HL-60/S4 treated with retinoic acid at 250 ng/mL for 4 days and 3 days (cell line): ENCODE data around the gene AKR1B15.

Experiments
- in situ Hi-C: fragments of 300-500 bp; cut with MboI; formaldehyde crosslinking; loops from 2 replicates; pipeline ENCODE4 v1.7.0; 2022; ENCODE audit warnings: low sequenced_read_pairs

Gene AKR1B15

DNA sequence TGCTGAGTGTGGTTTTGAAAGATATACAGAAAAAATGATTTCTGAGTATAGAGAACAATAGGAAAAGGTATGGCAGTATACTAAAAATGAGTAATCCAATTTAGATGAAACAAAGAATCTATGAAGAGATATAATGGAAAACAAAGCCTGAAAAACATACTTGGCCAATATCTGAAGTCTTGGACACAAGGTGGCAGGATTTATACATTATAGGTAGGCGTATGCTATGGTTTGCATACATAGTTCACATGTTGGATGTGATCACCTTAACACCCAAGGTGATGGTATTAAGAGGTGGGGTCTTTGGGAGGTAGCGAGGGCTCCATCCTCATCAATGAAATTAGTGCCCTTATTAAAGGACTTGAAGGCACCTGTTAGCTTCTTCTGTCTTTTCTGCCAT, 63.3 kb downstream of the AKR1B15 start:
- in situ Hi-C loops, result loop anchor here (25.0 kb wide), 1 partner anchor 175 kb away; no protein-coding TSS in a partner anchor

DNA sequence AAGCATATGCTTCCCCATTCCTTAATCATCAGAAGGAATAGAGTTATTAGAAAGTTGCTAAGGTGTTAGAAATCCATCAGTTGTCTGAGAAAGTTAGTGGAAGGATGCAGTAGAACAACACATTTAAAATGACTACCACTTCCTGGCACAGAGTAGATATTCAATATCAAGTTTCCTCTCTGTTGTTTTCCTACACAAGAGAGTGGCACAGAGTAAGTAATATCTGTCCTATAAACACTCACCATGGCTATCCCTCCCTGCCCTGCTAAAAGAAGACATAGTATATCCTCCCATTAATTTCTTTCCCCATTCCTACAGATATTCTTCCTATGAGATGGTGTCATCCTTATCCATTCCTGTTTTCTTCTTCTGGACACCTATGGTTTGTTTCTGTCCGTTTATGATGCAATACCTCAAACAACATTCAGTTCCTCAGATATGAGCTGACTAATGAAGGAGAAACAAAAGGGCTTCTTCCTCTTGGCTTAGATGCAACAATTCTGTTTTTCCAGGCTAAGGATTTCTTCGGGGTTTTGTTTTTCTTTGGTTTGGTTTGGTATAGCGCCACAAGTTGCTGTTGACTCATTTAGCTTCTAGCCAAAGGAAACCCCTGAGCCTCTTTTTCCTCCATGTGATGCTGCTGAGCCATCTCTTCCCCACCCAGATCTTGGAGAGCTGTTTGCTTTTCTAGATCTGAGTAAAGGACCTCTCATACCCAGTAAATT, 64.9 kb downstream of the AKR1B15 start:
- in situ Hi-C loops, result loop anchor here (25.0 kb wide), 1 partner anchor 176 kb away; no protein-coding TSS in a partner anchor

DNA sequence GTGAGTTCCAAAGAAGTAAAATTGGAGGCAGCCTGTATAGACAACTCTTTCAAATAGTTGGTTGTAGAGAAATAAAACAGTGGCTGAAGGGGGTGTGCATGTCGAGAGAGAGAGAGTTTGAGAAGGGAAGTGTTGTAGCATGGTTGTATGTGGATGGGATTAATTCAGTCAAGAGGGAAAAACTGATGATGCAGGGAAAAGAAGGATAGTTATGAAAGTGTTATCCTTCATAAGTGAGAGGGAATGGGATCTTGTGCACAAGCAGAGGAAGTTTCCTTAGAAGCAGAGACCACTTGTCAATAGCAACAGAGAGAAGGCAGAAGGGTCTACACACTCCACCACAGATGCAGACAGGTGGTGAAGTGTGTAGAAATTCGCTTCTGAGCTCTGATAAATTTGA, 67.7 kb downstream of the AKR1B15 start:
- in situ Hi-C loops, result loop anchor here (25.0 kb wide), 1 partner anchor 179 kb away; no protein-coding TSS in a partner anchor

DNA sequence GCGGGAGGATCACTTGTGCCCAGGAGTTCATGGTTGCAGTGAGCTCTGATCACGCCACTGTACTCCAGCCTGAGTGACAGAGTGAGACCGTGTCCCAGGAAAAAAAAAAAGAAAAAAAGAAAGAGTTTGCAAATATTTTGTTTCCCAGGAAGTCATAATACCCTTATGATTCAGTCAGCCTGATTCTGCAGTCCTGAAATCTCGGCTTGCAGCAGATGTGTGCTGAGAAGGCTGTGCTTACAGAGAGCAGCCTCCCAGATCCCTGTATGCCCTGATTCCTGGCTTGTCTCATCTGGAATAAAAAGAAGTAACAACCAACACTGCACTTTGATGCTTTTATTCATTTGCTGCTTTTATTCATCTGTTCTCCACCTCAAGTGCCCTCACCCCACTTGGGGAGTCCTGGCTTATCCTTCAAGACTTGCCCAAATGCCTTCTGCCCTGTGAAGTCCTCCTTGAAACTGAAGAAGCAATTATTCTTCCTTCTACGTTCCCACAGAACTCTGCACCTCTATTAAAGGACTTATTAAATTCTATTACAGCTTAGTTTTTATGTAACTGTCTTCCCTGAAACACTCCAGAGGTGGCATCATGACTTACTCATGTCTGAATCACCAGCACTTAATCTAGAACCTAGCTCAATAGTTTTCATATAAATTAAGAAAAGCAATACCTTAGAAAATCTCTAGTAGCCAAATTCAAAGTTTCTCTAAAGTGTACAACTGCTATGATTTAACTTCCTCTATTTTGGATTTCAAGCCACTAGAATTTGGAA, 70.0 kb downstream of the AKR1B15 start:
- in situ Hi-C loops, result loop anchor here (25.0 kb wide), 1 partner anchor 182 kb away; no protein-coding TSS in a partner anchor

DNA sequence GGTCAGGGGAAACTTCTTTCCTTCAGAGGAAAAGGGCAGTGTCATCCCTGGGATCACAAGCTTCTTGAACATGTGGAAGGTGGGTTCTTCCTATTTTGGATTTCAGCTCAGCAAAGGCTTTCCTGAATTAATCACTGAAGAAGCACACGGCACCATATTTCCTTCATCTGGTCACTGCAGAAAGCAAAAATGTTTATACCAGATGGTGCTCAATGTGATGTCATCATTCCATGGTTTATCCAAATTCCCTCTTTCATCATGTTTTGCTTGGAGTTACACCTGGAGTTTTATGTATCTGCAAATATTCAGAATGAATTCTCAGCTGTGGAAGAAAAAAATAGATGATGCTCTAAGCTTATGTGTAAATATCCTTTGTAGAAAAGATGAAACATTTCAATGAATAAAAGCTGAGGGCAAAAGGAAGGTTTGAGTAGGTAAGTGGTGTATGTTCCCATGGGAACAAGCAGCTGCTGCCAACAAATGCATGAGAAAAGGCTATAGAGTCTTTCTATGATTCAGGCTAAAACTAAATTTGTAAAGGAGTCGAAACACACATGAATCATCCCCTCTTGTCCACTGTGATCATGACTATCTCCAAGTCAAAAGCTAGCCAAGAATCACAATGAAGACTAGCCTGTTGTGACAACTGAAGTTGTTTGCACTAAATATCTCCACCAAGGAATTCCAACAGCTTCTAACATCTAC, 70.9 kb downstream of the AKR1B15 start:
- in situ Hi-C loops, result loop anchor here (25.0 kb wide), 1 partner anchor 182 kb away; no protein-coding TSS in a partner anchor

DNA sequence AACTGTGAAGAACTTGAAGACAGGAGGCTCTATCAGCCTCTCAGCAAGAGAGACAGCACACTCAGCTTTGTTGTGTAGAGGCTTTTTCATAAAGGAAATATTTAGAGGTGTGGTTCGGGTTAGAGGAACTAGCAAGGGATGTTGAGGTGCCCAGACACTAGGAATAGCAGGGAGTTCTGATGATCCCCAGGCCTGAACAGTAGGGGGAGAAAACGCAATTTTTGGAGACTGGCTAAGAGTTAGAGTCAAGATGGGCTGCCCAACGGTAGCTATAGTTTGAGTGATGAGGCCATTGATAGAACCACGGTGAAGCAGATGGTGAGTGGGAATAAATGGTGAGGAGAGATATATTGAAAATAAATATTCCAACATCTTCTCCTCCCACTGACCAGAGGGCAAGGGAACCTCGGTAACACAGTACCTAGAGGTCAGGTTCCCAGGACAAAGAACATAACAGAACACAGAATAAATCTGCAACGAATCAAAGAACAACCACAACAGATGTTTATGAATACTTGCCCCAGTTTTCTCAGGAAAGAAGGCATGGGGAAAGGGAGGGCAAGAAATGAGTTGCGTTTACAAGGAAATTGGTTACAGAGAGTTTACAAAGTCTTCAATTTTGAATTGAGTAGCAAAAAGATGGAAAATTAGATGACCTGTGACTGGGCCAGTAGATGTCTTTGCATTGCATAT, 73.5 kb downstream of the AKR1B15 start:
- in situ Hi-C loops, result loop anchor here (25.0 kb wide), 1 partner anchor 185 kb away; no protein-coding TSS in a partner anchor

DNA sequence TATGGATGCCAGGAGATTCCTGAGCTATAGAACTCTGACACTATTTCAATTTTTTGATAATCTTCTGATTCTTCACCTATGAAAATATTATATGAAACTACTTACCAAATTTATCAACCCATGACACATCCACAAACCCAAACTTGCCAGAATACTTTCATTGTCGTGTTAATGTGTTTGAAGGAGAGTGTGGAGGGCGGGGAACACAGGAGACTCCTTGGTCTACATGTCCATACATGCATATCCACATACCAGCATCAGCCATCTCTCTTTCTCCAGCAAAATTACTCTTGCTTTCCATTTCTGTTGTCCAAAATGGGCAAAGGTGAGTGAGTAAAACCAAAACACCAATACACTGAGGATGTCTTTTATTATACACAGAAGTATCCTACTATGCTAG, 74.3 kb downstream of the AKR1B15 start:
- in situ Hi-C loops, result loop anchor here (25.0 kb wide), 1 partner anchor 186 kb away; no protein-coding TSS in a partner anchor

DNA sequence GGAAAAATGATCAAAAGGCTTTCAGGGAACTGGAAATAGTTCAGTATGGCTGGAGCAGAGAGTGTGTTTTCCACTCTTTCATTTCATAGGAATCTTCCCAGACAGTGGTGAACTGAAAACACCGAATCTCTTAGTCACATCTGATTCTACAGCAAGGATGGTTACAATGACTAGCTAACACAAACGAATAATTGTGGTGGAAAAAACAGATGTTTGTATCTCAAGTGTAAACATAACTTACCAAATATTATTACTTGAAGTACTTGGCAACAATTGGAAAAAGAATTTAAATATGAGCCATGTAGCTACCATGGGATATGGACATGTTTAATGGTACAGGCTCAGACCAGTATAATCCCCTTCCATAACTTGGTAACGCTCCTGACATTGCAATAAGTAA, 76.6 kb downstream of the AKR1B15 start:
- in situ Hi-C loops, result no loop called here

DNA sequence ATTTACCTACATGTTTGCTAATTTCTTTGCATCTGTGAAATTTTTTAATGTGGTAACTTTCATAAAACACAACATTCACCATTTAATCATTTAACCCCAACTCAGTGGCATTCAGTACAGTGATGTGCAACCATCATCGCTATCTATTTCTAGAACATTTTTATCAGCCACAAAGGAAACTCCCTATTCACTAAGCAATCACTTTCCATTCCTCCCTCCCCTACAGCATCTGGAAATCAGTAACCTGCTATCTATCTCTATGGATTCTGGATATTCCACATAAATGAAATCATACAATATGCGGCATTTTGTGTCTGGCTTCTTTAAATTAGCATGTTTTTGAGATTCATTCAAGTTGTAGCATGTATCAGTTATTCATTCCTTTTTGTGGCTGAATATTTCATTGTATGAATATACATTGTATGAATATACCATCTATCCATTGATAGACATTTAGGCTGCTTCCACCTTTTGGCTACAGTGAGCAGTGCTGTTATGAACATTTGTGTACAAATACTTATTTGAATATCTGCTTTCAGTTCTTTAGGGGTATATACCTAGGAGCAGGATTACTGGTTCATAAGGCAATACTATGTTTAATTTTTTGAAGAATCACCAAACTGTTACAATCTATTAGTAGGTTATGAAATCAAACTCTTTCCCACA, 78.3 kb downstream of the AKR1B15 start:
- in situ Hi-C loops, result no loop called here

DNA sequence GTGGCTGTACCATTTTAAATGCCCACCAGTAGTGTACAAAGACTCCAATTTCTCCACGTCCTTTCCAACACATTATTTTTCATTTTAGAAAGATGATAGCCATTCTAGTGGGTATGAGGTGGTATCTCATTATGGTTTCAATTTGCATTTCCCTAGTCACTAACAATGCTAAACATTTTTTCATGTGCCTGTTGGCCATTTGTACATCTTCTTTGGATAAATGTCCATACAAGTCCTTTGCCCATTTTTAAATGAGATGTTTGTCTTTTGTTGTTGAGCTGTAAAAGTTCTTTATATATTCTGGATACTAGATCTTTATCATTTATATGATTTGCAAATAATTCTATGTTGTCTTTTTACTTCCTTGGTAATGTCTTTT, 78.9 kb downstream of the AKR1B15 start:
- in situ Hi-C loops, result no loop called here

DNA sequence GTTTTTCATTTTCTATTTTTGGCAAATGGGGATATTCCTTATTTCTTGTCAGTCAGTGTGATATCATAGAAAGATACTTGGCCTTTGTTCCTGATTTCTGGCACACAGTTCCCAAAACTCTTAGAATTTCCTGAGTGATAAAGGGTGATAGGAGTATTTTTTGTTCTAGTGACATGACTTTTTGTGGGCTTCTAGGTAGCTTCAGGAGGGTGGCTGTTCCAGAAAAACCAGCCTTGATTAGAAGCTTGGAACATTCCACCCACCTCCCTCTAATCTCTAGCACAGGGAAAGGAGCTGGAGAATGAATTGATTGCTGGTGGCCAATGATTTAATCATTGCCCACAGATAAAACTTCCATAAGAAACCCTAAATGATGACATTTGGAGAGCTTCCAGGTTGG, 80.5 kb downstream of the AKR1B15 start:
- in situ Hi-C loops, result no loop called here
